ENCODE results near the gene PTH1R. TPM values are rescaled to one million over a fixed set of nuclear protein-coding genes. Genes with fewer than 3 reads are reported as not detected.

PTH1R gene
- total RNA-seq (10 to 100 TPM in 2 of 10 donors, 1 to 10 TPM in 8; 1.5 to 18.5 (median 3.0) TPM), polyA plus RNA-seq (10 to 100 TPM; 12.8 to 89.8 TPM)
- long read RNA-seq, donor 1, transcript PTH1R-201 (14 exons, 2,123 nt) = major isoform, 16 of 49 reads
- long read RNA-seq, donor 1, transcript PTH1R-204 (15 exons, 1,914 nt) = minor isoform, 8 of 49 reads
- long read RNA-seq, donor 1, partial matches to known transcripts = 2 of 49 reads
- long read RNA-seq, donor 1, other reads (novel, unspliced or antisense) = 23 of 49 reads
- long read RNA-seq, donor 2, transcript PTH1R-201 (14 exons, 2,123 nt) = major isoform, 9 of 30 reads
- long read RNA-seq, donor 2, transcript PTH1R-204 (15 exons, 1,914 nt) = minor isoform, 5 of 30 reads
- long read RNA-seq, donor 2, partial matches to known transcripts = 3 of 30 reads
- long read RNA-seq, donor 2, other reads (novel, unspliced or antisense) = 13 of 30 reads
- long read RNA-seq, donor 3, transcript PTH1R-201 (14 exons, 2,123 nt) = major isoform, 5 of 16 reads
- long read RNA-seq, donor 3, partial matches to known transcripts = 4 of 16 reads
- long read RNA-seq, donor 3, other reads (novel, unspliced or antisense) = 6 of 16 reads

GRCh38 chr3:46877406-46878125 lies at the start of gene PTH1R:
Gene PTH1R, plus strand, starts transcription at chr3:46877721. Its CDS starts 5,839 bp downstream, at chr3:46883560.
- intact Hi-C loops (cut with DNase I) = no loop called here
- Histone ChIP-seq H3K4me1 (peaks cover 15 to 53% (median 27%) of the 10 kb centered on the region in 9 donors), H3K9me3 (no peaks in the 10 kb centered on the region), H3K4me3 (no peak within 1 kb of the TSS), H3K27ac (peak within 1 kb of the TSS in 1 of 10 donors; percentile 25), H3K27me3 (peaks cover 0 to 27% (median 18%) of the 10 kb centered on the region in 7 donors), H3K36me3 (no peaks in the 10 kb centered on the region)
- DNase-seq (no peak), ATAC-seq (no peak)
- no peak for TF ChIP-seq CTCF (IDR thresholded peaks at IDR 0.05)
- 86 to 88% methylated on average over 7 of the region's 7 CpGs for WGBS, 2 donors

GRCh38 chr3:46829699-46830208 lies 47.8 kb upstream of the PTH1R start:
- no peaks in the 10 kb centered on the region for H3K27me3 ChIP-seq
- no peak for DNase-seq
- peak in 1 of 8 donors; percentile 2 for ATAC-seq
- 73 to 77% methylated on average over 4 of the region's 4 CpGs for WGBS, 2 donors
- peaks cover 0 to 64% (median 0%) of the 10 kb centered on the region in 9 donors for H3K36me3 ChIP-seq
- H3K4me1 ChIP-seq = peaks cover 0 to 9% (median 0%) of the 10 kb centered on the region in 9 donors
- intact Hi-C loops (cut with DNase I) = loop anchor here in 1 of 10 donors (5.0 kb wide), 1 partner anchor 92 kb away; no protein-coding TSS in a partner anchor
- no peak overlapping the region for H3K27ac ChIP-seq
- H3K9me3 ChIP-seq = no peaks in the 10 kb centered on the region
- H3K4me3 ChIP-seq = no peak overlapping the region
- TF ChIP-seq CTCF (IDR thresholded peaks at IDR 0.05) = no peak

GRCh38 chr3:46830801-46831200 lies 46.7 kb upstream of the PTH1R start:
- DNase-seq (no peak), ATAC-seq (no peak)
- Histone ChIP-seq H3K4me3 (no peak overlapping the region), H3K9me3 (no peaks in the 10 kb centered on the region), H3K36me3 (peaks cover 0 to 69% (median 3%) of the 10 kb centered on the region in 9 donors), H3K4me1 (peaks cover 0 to 16% (median 0%) of the 10 kb centered on the region in 9 donors), H3K27ac (no peak overlapping the region), H3K27me3 (no peaks in the 10 kb centered on the region)
- 67 to 82% methylated on average over 2 of the region's 2 CpGs for WGBS, 2 donors
- intact Hi-C loops (cut with DNase I) = loop anchor here in 1 of 10 donors (5.0 kb wide), 1 partner anchor 94 kb away; no protein-coding TSS in a partner anchor
- TF ChIP-seq CTCF (IDR thresholded peaks at IDR 0.05) = no peak

GRCh38 chr3:46831316-46831715 lies 46.2 kb upstream of the PTH1R start:
- no peak for TF ChIP-seq CTCF (IDR thresholded peaks at IDR 0.05)
- DNase-seq (no peak), ATAC-seq (no peak)
- Histone ChIP-seq H3K27me3 (no peaks in the 10 kb centered on the region), H3K36me3 (peaks cover 0 to 69% (median 8%) of the 10 kb centered on the region in 9 donors), H3K9me3 (no peaks in the 10 kb centered on the region), H3K27ac (no peak overlapping the region), H3K4me3 (no peak overlapping the region), H3K4me1 (peaks cover 0 to 18% (median 0%) of the 10 kb centered on the region in 9 donors)
- WGBS, 2 donors = 91 to 92% methylated on average over 3 of the region's 3 CpGs
- intact Hi-C loops (cut with DNase I) = loop anchor here in 1 of 10 donors (5.0 kb wide), 1 partner anchor 94 kb away; no protein-coding TSS in a partner anchor
